ENCODE results near the gene DNAI1. TPM values are rescaled to one million over a fixed set of nuclear protein-coding genes. Genes with fewer than 3 reads are reported as not detected.

DNAI1 gene
- polyA plus RNA-seq, 1 donor, result 0.24 TPM

GRCh38 chr9:34566322-34566721 lies 107.7 kb downstream of the DNAI1 start:
- no peak overlapping the region for H3K4me3 ChIP-seq (ENCODE audit: low read length)
- H3K9me3 ChIP-seq (ENCODE audit: control insufficient read depth, low read depth, low read length), result no peaks in the 10 kb centered on the region
- peaks cover 3% of the 10 kb centered on the region for H3K36me3 ChIP-seq (ENCODE audit: control insufficient read depth, insufficient read depth, low read length)
- peaks cover 55% of the 10 kb centered on the region for H3K27me3 ChIP-seq (ENCODE audit: control insufficient read depth, insufficient read depth, low read length)
- no peak overlapping the region for H3K27ac ChIP-seq (ENCODE audit: low read length)
- no CpG with 5 or more reads among the region's 8 CpGs for WGBS (ENCODE audit: insufficient coverage, low lambda C conversion rate)
- peaks cover 3% of the 10 kb centered on the region for H3K4me1 ChIP-seq (ENCODE audit: control insufficient read depth, insufficient read depth, low read length)
- DNase-seq, result no peak

GRCh38 chr9:34566972-34567371 lies 108.4 kb downstream of the DNAI1 start:
- H3K4me1 ChIP-seq (ENCODE audit: control insufficient read depth, insufficient read depth, low read length), result peaks cover 7% of the 10 kb centered on the region
- no peaks in the 10 kb centered on the region for H3K9me3 ChIP-seq (ENCODE audit: control insufficient read depth, low read depth, low read length)
- no peak overlapping the region for H3K27ac ChIP-seq (ENCODE audit: low read length)
- DNase-seq, result no peak
- H3K27me3 ChIP-seq (ENCODE audit: control insufficient read depth, insufficient read depth, low read length), result peaks cover 55% of the 10 kb centered on the region
- H3K4me3 ChIP-seq (ENCODE audit: low read length), result no peak overlapping the region
- no CpG with 5 or more reads among the region's 6 CpGs for WGBS (ENCODE audit: insufficient coverage, low lambda C conversion rate)
- peaks cover 3% of the 10 kb centered on the region for H3K36me3 ChIP-seq (ENCODE audit: control insufficient read depth, insufficient read depth, low read length)

GRCh38 chr9:34568133-34568532 lies 109.5 kb downstream of the DNAI1 start:
- no peak overlapping the region for H3K27ac ChIP-seq (ENCODE audit: low read length)
- WGBS (ENCODE audit: insufficient coverage, low lambda C conversion rate), result no CpG with 5 or more reads among the region's 7 CpGs
- H3K4me3 ChIP-seq (ENCODE audit: low read length), result no peak overlapping the region
- DNase-seq, result no peak
- peaks cover 55% of the 10 kb centered on the region for H3K27me3 ChIP-seq (ENCODE audit: control insufficient read depth, insufficient read depth, low read length)
- no peaks in the 10 kb centered on the region for H3K9me3 ChIP-seq (ENCODE audit: control insufficient read depth, low read depth, low read length)
- H3K36me3 ChIP-seq (ENCODE audit: control insufficient read depth, insufficient read depth, low read length), result peaks cover 3% of the 10 kb centered on the region
- H3K4me1 ChIP-seq (ENCODE audit: control insufficient read depth, insufficient read depth, low read length), result peaks cover 12% of the 10 kb centered on the region

- Histone ChIP-seq H3K27ac (ENCODE audit: low read length) (no peak overlapping the region), H3K4me3 (ENCODE audit: low read length) (no peak overlapping the region), H3K4me1 (ENCODE audit: control insufficient read depth, insufficient read depth, low read length) (peaks cover 12% of the 10 kb centered on the region), H3K36me3 (ENCODE audit: control insufficient read depth, insufficient read depth, low read length) (peaks cover 3% of the 10 kb centered on the region), H3K27me3 (ENCODE audit: control insufficient read depth, insufficient read depth, low read length) (peaks cover 57% of the 10 kb centered on the region), H3K9me3 (ENCODE audit: control insufficient read depth, low read depth, low read length) (no peaks in the 10 kb centered on the region)
- DNase-seq, result no peak
- WGBS (ENCODE audit: insufficient coverage, low lambda C conversion rate), result no CpG with 5 or more reads among the region's 12 CpGs
Measured at GRCh38 chr9:34568774-34569173, 110.2 kb downstream of the DNAI1 start.

- H3K27me3 ChIP-seq (ENCODE audit: control insufficient read depth, insufficient read depth, low read length), result peaks cover 66% of the 10 kb centered on the region
- H3K36me3 ChIP-seq (ENCODE audit: control insufficient read depth, insufficient read depth, low read length), result no peaks in the 10 kb centered on the region
- peaks cover 2% of the 10 kb centered on the region for H3K9me3 ChIP-seq (ENCODE audit: control insufficient read depth, low read depth, low read length)
- peak overlapping the region; percentile 55 for H3K27ac ChIP-seq (ENCODE audit: low read length)
- WGBS (ENCODE audit: insufficient coverage, low lambda C conversion rate), result no CpG with 5 or more reads among the region's 11 CpGs
- H3K4me1 ChIP-seq (ENCODE audit: control insufficient read depth, insufficient read depth, low read length), result peaks cover 12% of the 10 kb centered on the region
- H3K4me3 ChIP-seq (ENCODE audit: low read length), result no peak overlapping the region
- DNase-seq, result no peak
Measured at GRCh38 chr9:34570376-34570775, 111.8 kb downstream of the DNAI1 start.

Other genes starting within 250 kb of the DNAI1 start
- gene KIF24, start 129.5 kb upstream of the DNAI1 start, polyA plus RNA-seq, result 2.0 TPM
- gene NUDT2, start 129.2 kb upstream of the DNAI1 start, polyA plus RNA-seq, result 25.6 TPM
- 60.9 TPM for gene MYORG, start 81.9 kb upstream of the DNAI1 start, polyA plus RNA-seq
- gene FAM219A, start 235 bp upstream of the DNAI1 start, polyA plus RNA-seq, result 8.6 TPM
- gene ENHO, start 64.2 kb downstream of the DNAI1 start, polyA plus RNA-seq, result 10.6 TPM
- 15.9 TPM for gene CNTFR, start 130.9 kb downstream of the DNAI1 start, polyA plus RNA-seq
- gene RPP25L, start 153.3 kb downstream of the DNAI1 start, polyA plus RNA-seq, result 34.8 TPM
- gene DCTN3, start 161.7 kb downstream of the DNAI1 start, polyA plus RNA-seq, result 67.2 TPM
- 0.12 TPM for gene ARID3C, start 170.3 kb downstream of the DNAI1 start, polyA plus RNA-seq
- 79.9 TPM for gene SIGMAR1, start 179.0 kb downstream of the DNAI1 start, polyA plus RNA-seq
- gene GALT, start 187.9 kb downstream of the DNAI1 start, polyA plus RNA-seq, result 83.9 TPM
- gene IL11RA, start 193.4 kb downstream of the DNAI1 start, polyA plus RNA-seq, result 60.9 TPM
- gene CCL27, start 203.9 kb downstream of the DNAI1 start, polyA plus RNA-seq, result 0.18 TPM
- 3.9 TPM for gene CCL19, start 232.5 kb downstream of the DNAI1 start, polyA plus RNA-seq